CD4-positive, CD25-positive, alpha-beta regulatory T cell (primary cell): ENCODE data around the gene SYCE3. TPM values are rescaled to one million over a fixed set of nuclear protein-coding genes. Genes with fewer than 3 reads are reported as not detected.

Source experiments
- ATAC-seq, 2 donors: fragments of 150-1000 bp; cut with Tn5 transposase; one replicate each; pipeline ENCODE4 v1.10.0; 2021; ENCODE audit warnings: low read depth in 2 of 2, moderate number of reproducible peaks in 2 of 2, moderate library complexity in 1 of 2
- DNase-seq, 3 donors: peaks; one replicate each; pipeline versions ENCODE4 v3.0.0 to v3.0.0-alpha.2; 2012 to 2022; ENCODE audit warnings: mixed read lengths in 1 of 3
- H3K27ac ChIP-seq: one replicate; pipeline ENCODE4 v1.7.0; 2013; ENCODE audit warnings: mild to moderate bottlenecking, low read length; ENCODE audit not compliant: insufficient read depth, poor library complexity, severe bottlenecking
- H3K27me3 ChIP-seq: one replicate; pipeline ENCODE4 v1.7.0; 2013; ENCODE audit warnings: low read length; ENCODE audit not compliant: control insufficient read depth, insufficient read depth
- H3K36me3 ChIP-seq: one replicate; pipeline ENCODE4 v1.7.0; 2013; ENCODE audit warnings: mild to moderate bottlenecking, low read length, moderate library complexity; ENCODE audit not compliant: control insufficient read depth, insufficient read depth
- H3K4me1 ChIP-seq: 2 replicates; pipeline ENCODE4 v1.7.0; 2013; ENCODE audit warnings: mild to moderate bottlenecking, low read length; ENCODE audit not compliant: insufficient read depth, control insufficient read depth, poor library complexity, severe bottlenecking
- H3K4me3 ChIP-seq: one replicate; pipeline ENCODE4 v1.7.0; 2013; ENCODE audit warnings: low read depth, mild to moderate bottlenecking, low read length, moderate library complexity
- H3K9me3 ChIP-seq, 2 experiments: 1 replicate in 1 of 2; 2 replicates in 1 of 2; pipeline ENCODE4 v1.7.0; 2013; ENCODE audit warnings: low read length in 2 of 2, mild to moderate bottlenecking in 1 of 2, moderate library complexity in 1 of 2; ENCODE audit not compliant: control insufficient read depth in 2 of 2
- H3K27ac Mint-ChIP-seq, 3 donors: one replicate each; pipeline ENCODE4 v1.8.0; 2020 to 2022; ENCODE audit warnings: mild to moderate bottlenecking in 3 of 3, mixed read lengths in 3 of 3, moderate library complexity in 2 of 3
- H3K27me3 Mint-ChIP-seq: one replicate; pipeline ENCODE4 v1.8.0; 2022; ENCODE audit warnings: mild to moderate bottlenecking, mixed read lengths
- H3K36me3 Mint-ChIP-seq: one replicate; pipeline ENCODE4 v1.8.0; 2020; ENCODE audit warnings: mixed read lengths
- H3K4me1 Mint-ChIP-seq, 4 donors: one replicate each; pipeline ENCODE4 v1.8.0; 2020 to 2022; ENCODE audit warnings: mixed read lengths in 4 of 4, mild to moderate bottlenecking in 1 of 4
- H3K4me3 Mint-ChIP-seq, 4 donors: one replicate each; pipeline ENCODE4 v1.8.0; 2020 to 2022; ENCODE audit warnings: mild to moderate bottlenecking in 4 of 4, mixed read lengths in 4 of 4, moderate library complexity in 3 of 4
- H3K9me3 Mint-ChIP-seq, 7 donors: one replicate each; pipeline ENCODE4 v1.8.0; 2020 to 2022; ENCODE audit warnings: mixed read lengths in 7 of 7, mild to moderate bottlenecking in 3 of 7, moderate library complexity in 2 of 7
- polyA plus RNA-seq, 4 donors: library from polyadenylated mRNA; unstranded; fragments of 300-500 nt; fragmentation: Illumina TruSeq; gene quantifications; one replicate each; pipeline ENCODE4 v1.2.3, GENCODE V29; 2021
- total RNA-seq: library from RNA; stranded (reverse); gene quantifications from one replicate; pipeline ENCODE4 v1.2.3, GENCODE V29; 2022

SYCE3 gene
- total and polyA plus RNA-seq, 5 donors from 2014 or later: not detected

GRCh38 chr22:50516068-50516467, 46.7 kb downstream of the SYCE3 start:
- Mint-ChIP-seq H3K4me3 (peak overlapping the region in 2 of 4 donors; percentile 3 to 82), H3K27ac (no peak overlapping the region), H3K27me3 (no peaks in the 10 kb centered on the region), H3K9me3 (no peaks in the 10 kb centered on the region), H3K36me3 (peaks cover 16% of the 10 kb centered on the region), H3K4me1 (peaks cover 0 to 30% (median 8%) of the 10 kb centered on the region in 4 donors)
- H3K9me3 ChIP-seq: no peaks in the 10 kb centered on the region
- ATAC-seq (no peak), DNase-seq (no peak)
- no peaks in the 10 kb centered on the region for H3K4me1 ChIP-seq
- H3K4me3 ChIP-seq: no peak overlapping the region
- no peak overlapping the region for H3K27ac ChIP-seq
- peaks cover 34% of the 10 kb centered on the region for H3K36me3 ChIP-seq
- H3K27me3 ChIP-seq: no peaks in the 10 kb centered on the region

- H3K4me1 Mint-ChIP-seq: peaks cover 0 to 42% (median 21%) of the 10 kb centered on the region in 4 donors
- H3K4me1 ChIP-seq: peaks cover 13% of the 10 kb centered on the region
- H3K4me3 ChIP-seq: no peak overlapping the region
- no peaks in the 10 kb centered on the region for H3K9me3 ChIP-seq
- ATAC-seq (no peak), DNase-seq (no peak)
- H3K27ac ChIP-seq: no peak overlapping the region
- no peaks in the 10 kb centered on the region for H3K9me3 Mint-ChIP-seq
- peaks cover 17% of the 10 kb centered on the region for H3K36me3 ChIP-seq
- no peaks in the 10 kb centered on the region for H3K27me3 ChIP-seq
- peaks cover 4% of the 10 kb centered on the region for H3K27me3 Mint-ChIP-seq
- peaks cover 10% of the 10 kb centered on the region for H3K36me3 Mint-ChIP-seq
- H3K27ac Mint-ChIP-seq: no peak overlapping the region
- H3K4me3 Mint-ChIP-seq: no peak overlapping the region
These were observed 49.5 kb downstream of the SYCE3 start for GRCh38 chr22:50513175-50513574.

- H3K4me3 Mint-ChIP-seq: peak overlapping the region; percentile 92 to 97 (median 93)
- H3K4me1 Mint-ChIP-seq: peaks cover 0 to 39% (median 16%) of the 10 kb centered on the region in 4 donors
- peaks cover 4% of the 10 kb centered on the region for H3K27me3 Mint-ChIP-seq
- H3K36me3 Mint-ChIP-seq: peaks cover 5% of the 10 kb centered on the region
- peak overlapping the region; percentile 94 to 99 (median 99) for H3K27ac Mint-ChIP-seq
- Histone ChIP-seq H3K27me3 (no peaks in the 10 kb centered on the region), H3K4me1 (peaks cover 29% of the 10 kb centered on the region), H3K9me3 (no peaks in the 10 kb centered on the region), H3K27ac (peak overlapping the region; percentile 95), H3K36me3 (peaks cover 9% of the 10 kb centered on the region), H3K4me3 (peak overlapping the region; percentile 82)
- DNase-seq: no peak
- no peaks in the 10 kb centered on the region for H3K9me3 Mint-ChIP-seq
- no peak for ATAC-seq
These were observed 53.8 kb downstream of the SYCE3 start for GRCh38 chr22:50508897-50509296.

GRCh38 chr22:50507991-50508884, 54.5 kb downstream of the SYCE3 start, which contains the start of gene NCAPH2:
Gene NCAPH2, plus strand, starts transcription at chr22:50508224. Its CDS starts 114 bp downstream, at chr22:50508338.
- H3K36me3 Mint-ChIP-seq: peaks cover 5% of the 10 kb centered on the region
- H3K4me1 Mint-ChIP-seq: peaks cover 0 to 34% (median 16%) of the 10 kb centered on the region in 4 donors
- peaks cover 4% of the 10 kb centered on the region for H3K27me3 Mint-ChIP-seq
- DNase-seq (peak; percentile 96 to 97 (median 97)), ATAC-seq (peak; percentile 70 to 75)
- H3K4me3 ChIP-seq: peak within 1 kb of the TSS; percentile 82
- peak within 1 kb of the TSS; percentile 95 for H3K27ac ChIP-seq
- H3K36me3 ChIP-seq: peaks cover 11% of the 10 kb centered on the region
- no peaks in the 10 kb centered on the region for H3K27me3 ChIP-seq
- no peaks in the 10 kb centered on the region for H3K9me3 ChIP-seq
- peak within 1 kb of the TSS; percentile 93 to 97 (median 96) for H3K4me3 Mint-ChIP-seq
- peak within 1 kb of the TSS; percentile 94 to 99 (median 99) for H3K27ac Mint-ChIP-seq
- no peaks in the 10 kb centered on the region for H3K9me3 Mint-ChIP-seq
- peaks cover 29% of the 10 kb centered on the region for H3K4me1 ChIP-seq

GRCh38 chr22:50507421-50507990, 55.2 kb downstream of the SYCE3 start, which contains the start of gene LMF2:
Gene LMF2, minus strand, starts transcription at chr22:50507702. Its CDS starts 27 bp downstream, at chr22:50507675.
- Histone ChIP-seq H3K9me3 (no peaks in the 10 kb centered on the region), H3K4me3 (peak within 1 kb of the TSS; percentile 82), H3K4me1 (peaks cover 29% of the 10 kb centered on the region), H3K36me3 (peaks cover 18% of the 10 kb centered on the region), H3K27me3 (no peaks in the 10 kb centered on the region), H3K27ac (peak within 1 kb of the TSS; percentile 95)
- Mint-ChIP-seq H3K27me3 (peaks cover 4% of the 10 kb centered on the region), H3K4me1 (peaks cover 0 to 30% (median 14%) of the 10 kb centered on the region in 4 donors), H3K9me3 (no peaks in the 10 kb centered on the region), H3K4me3 (peak within 1 kb of the TSS; percentile 93 to 97 (median 96)), H3K27ac (peak within 1 kb of the TSS; percentile 94 to 99 (median 99)), H3K36me3 (peaks cover 5% of the 10 kb centered on the region)
- DNase-seq: peak; percentile 86 to 89 (median 89)
- ATAC-seq: peak; percentile 78 to 79

- Mint-ChIP-seq H3K36me3 (no peaks in the 10 kb centered on the region), H3K4me1 (peaks cover 0 to 25% (median 14%) of the 10 kb centered on the region in 4 donors), H3K9me3 (no peaks in the 10 kb centered on the region), H3K27me3 (peaks cover 4% of the 10 kb centered on the region), H3K27ac (peak overlapping the region; percentile 84 to 92 (median 91)), H3K4me3 (peak overlapping the region; percentile 90 to 96 (median 93))
- peak overlapping the region; percentile 75 for H3K4me3 ChIP-seq
- H3K27me3 ChIP-seq: no peaks in the 10 kb centered on the region
- DNase-seq: no peak
- peaks cover 20% of the 10 kb centered on the region for H3K36me3 ChIP-seq
- peaks cover 29% of the 10 kb centered on the region for H3K4me1 ChIP-seq
- peak overlapping the region; percentile 91 for H3K27ac ChIP-seq
- no peaks in the 10 kb centered on the region for H3K9me3 ChIP-seq
- ATAC-seq: no peak
These were observed 55.9 kb downstream of the SYCE3 start for GRCh38 chr22:50506611-50507420.
